ENCODE results near the gene PAAF1.

The PAAF1 gene

GRCh38 chr11:73946798-73947458 is 70.1 kb downstream of the PAAF1 start:
- no peak for DNase-seq (ENCODE audit: low spot score)

- no peak for DNase-seq (ENCODE audit: low spot score)
Measured at GRCh38 chr11:73949246-73949645, 72.4 kb downstream of the PAAF1 start.

GRCh38 chr11:73949912-73950311 is 73.1 kb downstream of the PAAF1 start:
- DNase-seq (ENCODE audit: low spot score) = no peak

GRCh38 chr11:73950869-73951710 is 74.3 kb downstream of the PAAF1 start, which contains the start of gene DNAJB13:
TSS of gene DNAJB13 (plus strand) at chr11:73951026. CDS start at chr11:73951070, 44 bp downstream.
- peak; percentile 83 for DNase-seq (ENCODE audit: low spot score)

GRCh38 chr11:73951797-73952196 is 75.0 kb downstream of the PAAF1 start:
- no peak for DNase-seq (ENCODE audit: low spot score)

- no peak for DNase-seq (ENCODE audit: low spot score)
Measured at GRCh38 chr11:73956876-73957653, 80.3 kb downstream of the PAAF1 start.

GRCh38 chr11:73957654-73958361 is 81.0 kb downstream of the PAAF1 start:
- no peak for DNase-seq (ENCODE audit: low spot score)

GRCh38 chr11:73958521-73959141 is 81.8 kb downstream of the PAAF1 start:
- no peak for DNase-seq (ENCODE audit: low spot score)

- peak; percentile 62 for DNase-seq (ENCODE audit: low spot score)
Measured at GRCh38 chr11:73961321-73961720, 84.5 kb downstream of the PAAF1 start.

GRCh38 chr11:73962101-73962705 is 85.4 kb downstream of the PAAF1 start:
- DNase-seq (ENCODE audit: low spot score) = no peak

- DNase-seq (ENCODE audit: low spot score) = no peak
Measured at GRCh38 chr11:73963861-73964260, 87.1 kb downstream of the PAAF1 start.

- DNase-seq (ENCODE audit: low spot score) = peak; percentile 31
Measured at GRCh38 chr11:73965076-73965763, 88.4 kb downstream of the PAAF1 start.

- DNase-seq (ENCODE audit: low spot score) = no peak
Measured at GRCh38 chr11:73965764-73966121, 88.9 kb downstream of the PAAF1 start.

- no peak for DNase-seq (ENCODE audit: low spot score)
Measured at GRCh38 chr11:73968356-73968966, 91.7 kb downstream of the PAAF1 start.

- DNase-seq (ENCODE audit: low spot score) = no peak
Measured at GRCh38 chr11:73969091-73969490, 92.3 kb downstream of the PAAF1 start.

- no peak for DNase-seq (ENCODE audit: low spot score)
Measured at GRCh38 chr11:73969991-73970800, 93.4 kb downstream of the PAAF1 start.

- DNase-seq (ENCODE audit: low spot score) = no peak
Measured at GRCh38 chr11:73971175-73971719, 94.4 kb downstream of the PAAF1 start.

- no peak for DNase-seq (ENCODE audit: low spot score)
Measured at GRCh38 chr11:73972187-73972586, 95.4 kb downstream of the PAAF1 start.

Data from AG08395 (cell line).